ENCODE measurements around the gene ETDB. TPM values are rescaled to one million over a fixed set of nuclear protein-coding genes. Genes with fewer than 3 reads are reported as not detected.
A peak's percentile ranks its signal among the peaks of the same experiment; 100 is the strongest.
"Not testable (repeated sequence)": the region's sequence is repeated elsewhere in the genome, so short reads cannot be mapped to it uniquely, and the experiment has no call there.

ETDB gene
- polyA plus RNA-seq, 3 donors = not detected

GRCh38 chrX:135126145-135126544 lies 5.8 kb upstream of the ETDB start:
- H3K9me3 Mint-ChIP-seq; H3K36me3 Mint-ChIP-seq; H3K79me2 ChIP-seq (ENCODE audit: insufficient read depth, low read length); DNase-seq; H3K4me1 ChIP-seq (ENCODE audit: control insufficient read depth in 1 of 2, insufficient read depth in 2 of 2, low read length in 2 of 2); H3K4me2 ChIP-seq (replicated peaks; ENCODE audit: extremely low read depth, low read length, poor library complexity, severe bottlenecking); H4K20me1 ChIP-seq (ENCODE audit: insufficient read depth, low read length); H3K4me1 Mint-ChIP-seq; H3K27me3 ChIP-seq (ENCODE audit: control insufficient read depth in 2 of 2, insufficient read depth in 2 of 2, low read length in 2 of 2); H3K9me3 ChIP-seq (replicated peaks in 1 of 2; ENCODE audit: control insufficient read depth in 1 of 2, insufficient read depth in 1 of 2, low read length in 2 of 2); H3K27ac Mint-ChIP-seq; H3K27me3 Mint-ChIP-seq (ENCODE audit: low read depth in 3 of 3); intact Hi-C loops (cut with micrococcal nuclease); H3K4me3 ChIP-seq (replicated peaks in 1 of 3; ENCODE audit: low read depth in 2 of 3, low read length in 3 of 3); H3K36me3 ChIP-seq (replicated peaks in 1 of 2; ENCODE audit: control insufficient read depth in 1 of 2, insufficient read depth in 2 of 2, low read length in 2 of 2); H2AFZ ChIP-seq (ENCODE audit: insufficient read depth, low read depth, low read length, poor library complexity, severe bottlenecking); H3K9ac ChIP-seq (ENCODE audit: insufficient read depth, low read length, poor library complexity, severe bottlenecking); H3K27ac ChIP-seq (ENCODE audit: low read depth in 1 of 2, low read length in 2 of 2); H3K4me3 Mint-ChIP-seq: not testable (repeated sequence)
- WGBS (ENCODE audit: insufficient coverage) = no CpG with 5 or more reads among the region's 6 CpGs

GRCh38 chrX:135116064-135116463 lies 4.3 kb downstream of the ETDB start:
- H3K9ac ChIP-seq (ENCODE audit: insufficient read depth, low read length, poor library complexity, severe bottlenecking); H4K20me1 ChIP-seq (ENCODE audit: insufficient read depth, low read length); H3K27ac ChIP-seq (ENCODE audit: low read depth in 1 of 2, low read length in 2 of 2); H3K4me2 ChIP-seq (replicated peaks; ENCODE audit: extremely low read depth, low read length, poor library complexity, severe bottlenecking); H3K79me2 ChIP-seq (ENCODE audit: insufficient read depth, low read length); H3K9me3 ChIP-seq (replicated peaks in 1 of 2; ENCODE audit: control insufficient read depth in 1 of 2, insufficient read depth in 1 of 2, low read length in 2 of 2); H3K4me1 ChIP-seq (ENCODE audit: control insufficient read depth in 1 of 2, insufficient read depth in 2 of 2, low read length in 2 of 2); H3K4me3 Mint-ChIP-seq; H3K36me3 ChIP-seq (replicated peaks in 1 of 2; ENCODE audit: control insufficient read depth in 1 of 2, insufficient read depth in 2 of 2, low read length in 2 of 2); H3K27me3 Mint-ChIP-seq (ENCODE audit: low read depth in 3 of 3); H3K36me3 Mint-ChIP-seq; intact Hi-C loops (cut with micrococcal nuclease); H3K4me3 ChIP-seq (replicated peaks in 1 of 3; ENCODE audit: low read depth in 2 of 3, low read length in 3 of 3); H2AFZ ChIP-seq (ENCODE audit: insufficient read depth, low read depth, low read length, poor library complexity, severe bottlenecking); DNase-seq; H3K27me3 ChIP-seq (ENCODE audit: control insufficient read depth in 2 of 2, insufficient read depth in 2 of 2, low read length in 2 of 2); H3K4me1 Mint-ChIP-seq; H3K27ac Mint-ChIP-seq; H3K9me3 Mint-ChIP-seq: not testable (repeated sequence)
- no CpG with 5 or more reads among the region's 2 CpGs for WGBS (ENCODE audit: insufficient coverage)

- intact Hi-C loops (cut with micrococcal nuclease) = no loop called here
- peak overlapping the region in 1 of 7 donors; percentile 19 for H3K27ac Mint-ChIP-seq
Observed at GRCh38 chrX:135114392-135114791, 5.9 kb downstream of the ETDB start.

More at GRCh38 chrX:135114392-135114791, 5.9 kb downstream of the ETDB start:
- Histone ChIP-seq H2AFZ (ENCODE audit: insufficient read depth, low read depth, low read length, poor library complexity, severe bottlenecking) (no peak overlapping the region), H3K4me1 (ENCODE audit: control insufficient read depth in 1 of 2, insufficient read depth in 2 of 2, low read length in 2 of 2) (no peaks in the 10 kb centered on the region), H3K79me2 (ENCODE audit: insufficient read depth, low read length) (no peaks in the 10 kb centered on the region), H3K27ac (ENCODE audit: low read depth in 1 of 2, low read length in 2 of 2) (no peak overlapping the region), H3K9ac (ENCODE audit: insufficient read depth, low read length, poor library complexity, severe bottlenecking) (no peak overlapping the region), H3K9me3 (replicated peaks in 1 of 2; ENCODE audit: control insufficient read depth in 1 of 2, insufficient read depth in 1 of 2, low read length in 2 of 2) (no peaks in the 10 kb centered on the region), H3K27me3 (ENCODE audit: control insufficient read depth in 2 of 2, insufficient read depth in 2 of 2, low read length in 2 of 2) (no peaks in the 10 kb centered on the region), H3K36me3 (replicated peaks in 1 of 2; ENCODE audit: control insufficient read depth in 1 of 2, insufficient read depth in 2 of 2, low read length in 2 of 2) (no peaks in the 10 kb centered on the region), H4K20me1 (ENCODE audit: insufficient read depth, low read length) (no peaks in the 10 kb centered on the region), H3K4me2 (replicated peaks; ENCODE audit: extremely low read depth, low read length, poor library complexity, severe bottlenecking) (no peak overlapping the region), H3K4me3 (replicated peaks in 1 of 3; ENCODE audit: low read depth in 2 of 3, low read length in 3 of 3) (no peak overlapping the region)
- H3K4me3 Mint-ChIP-seq = no peak overlapping the region
- no peak for TF ChIP-seq CTCF (IDR thresholded peaks at IDR 0.05)
- no peaks in the 10 kb centered on the region for H3K4me1 Mint-ChIP-seq
- H3K9me3 Mint-ChIP-seq = no peaks in the 10 kb centered on the region
- no peaks in the 10 kb centered on the region for H3K36me3 Mint-ChIP-seq
- no CpG with 5 or more reads among the region's 2 CpGs for WGBS (ENCODE audit: insufficient coverage)
- DNase-seq = peak in 1 of 3 donors; percentile 30
- H3K27me3 Mint-ChIP-seq (ENCODE audit: low read depth in 3 of 3) = peaks cover 0 to 6% (median 0%) of the 10 kb centered on the region in 3 donors
